Thoracic aorta (tissue), 2 donors: ENCODE measurements around the gene CMA1. TPM values are rescaled to one million over a fixed set of nuclear protein-coding genes. Genes with fewer than 3 reads are reported as not detected.
"Not testable (repeated sequence)": the region's sequence is repeated elsewhere in the genome, so short reads cannot be mapped to it uniquely, and the experiment has no call there.

Source experiments
- ATAC-seq: fragments of 150-250 bp; one replicate; pipeline ENCODE4 v1.8.0; 2017; ENCODE audit warnings: low read depth; ENCODE audit not compliant: insufficient number of reproducible peaks, low FRiP score
- DNase-seq: peaks from one replicate; pipeline ENCODE4 v3.0.0-alpha.2; 2020; ENCODE audit warnings: low spot score
- H3K27ac ChIP-seq, 2 donors: fragments of 200-600 bp; sonication (generic); 1 replicate in 1 of 2; 2 replicates in 1 of 2; pipeline ENCODE4 v1.5.1; 2016; ENCODE audit warnings: mild to moderate bottlenecking in 2 of 2, moderate library complexity in 2 of 2
- H3K27me3 ChIP-seq: fragments of 200-600 bp; sonication (generic); replicated peaks from 2 replicates; pipeline ENCODE4 v1.6.0; 2016; ENCODE audit warnings: mild to moderate bottlenecking; ENCODE audit not compliant: insufficient read depth
- H3K36me3 ChIP-seq: fragments of 200-600 bp; sonication (generic); one replicate; pipeline ENCODE4 v1.5.1; 2016
- H3K4me1 ChIP-seq, 2 donors: fragments of 200-600 bp; sonication (generic); 1 replicate in 1 of 2; 2 replicates in 1 of 2; pipeline versions ENCODE4 v1.5.1 to v1.6.0; 2016; ENCODE audit warnings: low read depth in 2 of 2, mild to moderate bottlenecking in 1 of 2; ENCODE audit not compliant: control insufficient read depth in 1 of 2
- H3K4me3 ChIP-seq: fragments of 200-600 bp; sonication (generic); 2 replicates; pipeline ENCODE4 v1.5.1; 2016; ENCODE audit warnings: mild to moderate bottlenecking
- H3K9me3 ChIP-seq: fragments of 200-600 bp; sonication (generic); 2 replicates; pipeline ENCODE4 v1.5.1; 2016
- total RNA-seq, 2 donors: library from RNA; depleted of rRNA; stranded (reverse); fragments of >200 nt; gene quantifications; one replicate each; pipeline versions ENCODE4 v1.1.0 to v1.2.3, GENCODE V29; 2016
- TF ChIP-seq, protein P1 (sequence below): fragments of 200-600 bp; sonication (generic); IDR thresholded peaks from one replicate; pipeline ENCODE4 v1.5.1; 2019; ENCODE audit warnings: antibody characterized with exemption

The CMA1 gene
- total RNA-seq, 2 donors from 2014 or later: not detected

DNA sequence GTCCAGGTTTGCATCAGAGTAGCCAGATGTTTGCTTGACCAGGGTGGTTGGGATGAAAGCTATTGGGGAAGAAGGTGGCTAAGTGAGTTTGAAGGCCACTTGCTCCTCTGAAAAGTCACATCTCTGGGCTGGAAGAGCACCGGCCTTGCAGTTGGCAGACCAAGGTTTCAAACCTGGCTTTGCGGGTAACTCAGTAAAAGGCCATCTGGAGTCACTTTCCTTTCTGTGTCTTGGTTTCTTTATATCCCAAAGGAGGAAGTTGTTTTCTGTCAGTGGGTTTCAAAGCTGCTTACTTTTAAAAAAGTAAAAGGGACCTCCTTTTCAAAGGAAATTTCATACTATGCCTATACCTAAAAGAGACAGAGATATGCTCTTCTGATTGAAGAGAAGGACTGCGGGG is 26.2 kb upstream of the CMA1 start:
- H3K9me3 ChIP-seq: no peaks in the 10 kb centered on the region
- no peak for ATAC-seq
- no peaks in the 10 kb centered on the region for H3K36me3 ChIP-seq
- H3K27me3 ChIP-seq: no peaks in the 10 kb centered on the region
- H3K4me3 ChIP-seq: no peak overlapping the region
- no peak overlapping the region for H3K27ac ChIP-seq
- DNase-seq: no peak
- TF ChIP-seq, protein P1, sequence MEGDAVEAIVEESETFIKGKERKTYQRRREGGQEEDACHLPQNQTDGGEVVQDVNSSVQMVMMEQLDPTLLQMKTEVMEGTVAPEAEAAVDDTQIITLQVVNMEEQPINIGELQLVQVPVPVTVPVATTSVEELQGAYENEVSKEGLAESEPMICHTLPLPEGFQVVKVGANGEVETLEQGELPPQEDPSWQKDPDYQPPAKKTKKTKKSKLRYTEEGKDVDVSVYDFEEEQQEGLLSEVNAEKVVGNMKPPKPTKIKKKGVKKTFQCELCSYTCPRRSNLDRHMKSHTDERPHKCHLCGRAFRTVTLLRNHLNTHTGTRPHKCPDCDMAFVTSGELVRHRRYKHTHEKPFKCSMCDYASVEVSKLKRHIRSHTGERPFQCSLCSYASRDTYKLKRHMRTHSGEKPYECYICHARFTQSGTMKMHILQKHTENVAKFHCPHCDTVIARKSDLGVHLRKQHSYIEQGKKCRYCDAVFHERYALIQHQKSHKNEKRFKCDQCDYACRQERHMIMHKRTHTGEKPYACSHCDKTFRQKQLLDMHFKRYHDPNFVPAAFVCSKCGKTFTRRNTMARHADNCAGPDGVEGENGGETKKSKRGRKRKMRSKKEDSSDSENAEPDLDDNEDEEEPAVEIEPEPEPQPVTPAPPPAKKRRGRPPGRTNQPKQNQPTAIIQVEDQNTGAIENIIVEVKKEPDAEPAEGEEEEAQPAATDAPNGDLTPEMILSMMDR: no peak
- H3K4me1 ChIP-seq: no peaks in the 10 kb centered on the region

DNA sequence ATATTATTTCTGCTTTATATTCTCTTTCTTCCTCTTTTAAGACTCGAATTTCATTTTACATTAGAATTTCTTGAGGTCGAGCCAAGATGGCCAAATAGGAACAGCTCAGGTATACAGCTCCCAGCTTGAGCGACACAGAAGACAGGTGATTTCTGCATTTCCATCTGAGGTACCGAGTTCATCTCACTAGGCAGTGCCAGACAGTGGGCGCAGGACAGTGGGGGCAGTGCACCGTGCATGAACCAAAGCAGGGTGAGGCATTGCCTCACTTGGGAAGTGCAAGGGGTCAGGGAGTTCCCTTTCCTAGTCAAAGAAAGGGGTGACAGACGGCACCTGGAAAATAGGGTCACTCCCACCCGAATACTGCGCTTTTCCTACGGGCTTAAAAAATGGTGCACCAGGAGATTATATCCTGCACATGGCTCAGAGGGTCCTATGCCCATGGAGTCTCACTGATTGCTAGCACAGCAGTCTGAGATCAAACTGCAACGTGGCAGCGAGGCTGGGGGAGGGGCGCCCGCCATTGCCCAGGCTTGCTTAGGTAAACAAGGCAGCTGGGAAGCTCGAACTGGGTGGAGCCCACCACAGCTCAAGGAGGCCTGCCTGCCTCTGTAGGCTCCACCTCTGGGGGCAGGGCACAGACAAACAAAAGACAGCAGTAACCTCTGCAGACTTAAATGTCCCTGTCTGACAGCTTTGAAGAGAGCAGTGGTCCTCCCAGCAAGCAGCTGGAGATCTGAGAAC is 18.0 kb upstream of the CMA1 start:
- DNase-seq, ATAC-seq: not testable (repeated sequence)

DNA sequence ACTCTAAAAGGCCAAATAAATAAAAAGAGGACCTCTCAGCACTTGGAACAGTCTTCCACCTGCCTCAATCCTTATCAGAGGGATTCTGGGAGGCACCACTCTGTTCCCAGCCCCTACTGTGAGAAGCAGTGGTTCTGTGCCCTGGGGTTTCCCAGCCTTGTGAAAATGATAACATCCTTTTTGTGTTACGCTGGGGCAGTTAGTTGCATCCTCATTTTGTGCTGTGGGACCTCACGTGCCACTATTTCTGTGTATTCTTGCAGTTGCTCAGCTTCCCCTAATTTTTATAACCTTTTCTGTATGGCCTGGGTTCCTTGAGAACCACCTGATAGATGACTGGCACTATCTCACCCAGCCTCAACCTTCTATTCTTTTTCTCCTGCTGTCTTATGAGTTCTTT is 10.8 kb upstream of the CMA1 start:
- TF ChIP-seq, protein P1: no peak
- no peaks in the 10 kb centered on the region for H3K4me1 ChIP-seq
- H3K27me3 ChIP-seq: no peaks in the 10 kb centered on the region
- ATAC-seq (no peak), DNase-seq (no peak)
- H3K4me3 ChIP-seq: no peak overlapping the region
- H3K36me3 ChIP-seq: no peaks in the 10 kb centered on the region
- H3K9me3 ChIP-seq: no peaks in the 10 kb centered on the region
- no peak overlapping the region for H3K27ac ChIP-seq

More for the DNA sequence above, 18.0 kb upstream of the CMA1 start:
- not testable (repeated sequence) for H3K4me3 ChIP-seq, H3K36me3 ChIP-seq, H3K27me3 ChIP-seq, H3K9me3 ChIP-seq, H3K27ac ChIP-seq, H3K4me1 ChIP-seq

DNA sequence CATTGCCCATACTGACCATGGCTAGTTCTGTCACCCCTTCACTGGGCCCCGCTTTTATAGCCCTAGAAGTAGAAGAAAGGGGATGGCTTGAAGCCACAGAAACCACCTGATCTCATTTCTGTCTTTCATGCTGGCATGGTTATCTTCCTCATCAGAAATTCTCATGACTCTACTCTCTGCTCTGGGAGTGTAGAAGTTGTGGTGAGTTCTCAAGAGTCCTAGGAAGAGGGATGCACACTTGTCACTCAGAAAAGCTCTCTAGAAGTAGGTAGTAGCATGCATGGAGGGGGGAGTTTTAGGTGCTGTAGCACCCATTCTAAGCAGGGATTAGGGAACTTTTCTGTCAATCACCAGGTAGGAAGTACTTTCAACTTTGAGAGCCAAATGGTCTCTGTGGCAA is 6.1 kb upstream of the CMA1 start:
- H3K27me3 ChIP-seq: no peaks in the 10 kb centered on the region
- H3K27ac ChIP-seq: no peak overlapping the region
- TF ChIP-seq, protein P1: no peak
- H3K36me3 ChIP-seq: no peaks in the 10 kb centered on the region
- H3K9me3 ChIP-seq: no peaks in the 10 kb centered on the region
- DNase-seq (no peak), ATAC-seq (no peak)
- H3K4me3 ChIP-seq: no peak overlapping the region
- H3K4me1 ChIP-seq: no peaks in the 10 kb centered on the region

DNA sequence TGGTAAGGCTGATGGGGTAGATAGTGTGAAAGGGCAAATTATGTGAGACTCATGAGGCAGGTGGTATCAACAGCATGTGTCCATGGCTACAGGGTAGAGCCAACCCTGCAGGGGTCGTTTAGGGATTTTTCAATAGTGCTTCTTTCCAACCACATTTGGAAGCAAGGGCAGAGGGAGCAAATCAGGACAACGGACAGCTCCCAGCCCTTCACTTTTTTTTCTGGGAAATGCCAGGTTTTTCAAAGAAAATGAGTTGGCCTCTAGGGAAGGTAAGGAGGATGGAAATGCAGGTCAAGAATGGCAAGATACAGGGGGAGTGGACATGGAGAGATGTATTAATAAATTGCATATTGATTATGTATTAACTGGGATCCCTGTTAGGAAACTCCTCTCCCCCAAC is 4.9 kb upstream of the CMA1 start:
- H3K4me3 ChIP-seq: no peak overlapping the region
- TF ChIP-seq, protein P1: no peak
- DNase-seq: no peak
- H3K4me1 ChIP-seq: no peaks in the 10 kb centered on the region
- H3K27me3 ChIP-seq: no peaks in the 10 kb centered on the region
- no peak overlapping the region for H3K27ac ChIP-seq
- no peaks in the 10 kb centered on the region for H3K36me3 ChIP-seq
- H3K9me3 ChIP-seq: no peaks in the 10 kb centered on the region
- ATAC-seq: no peak

DNA sequence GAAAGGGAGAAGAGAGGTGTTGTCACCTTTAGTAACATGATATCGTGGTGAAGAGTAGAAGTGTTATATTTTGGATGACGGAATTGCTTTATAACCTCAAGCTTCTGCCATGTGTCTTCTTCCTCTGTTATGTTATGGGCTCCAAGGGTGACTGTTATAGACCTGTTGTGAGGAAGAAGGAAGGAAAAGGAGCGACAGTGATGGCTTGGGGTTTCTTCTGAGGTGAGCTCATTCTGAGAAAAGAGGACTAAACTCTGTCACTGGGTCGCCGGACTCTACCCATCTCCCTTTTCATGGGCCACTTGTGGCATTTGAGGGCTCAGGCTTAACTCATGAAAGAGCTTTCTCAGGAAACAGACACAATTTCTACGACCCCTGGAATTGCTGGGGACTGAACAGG is 1.6 kb downstream of the CMA1 start:
- Histone ChIP-seq H3K4me3 (no peak overlapping the region), H3K27ac (no peak overlapping the region), H3K27me3 (no peaks in the 10 kb centered on the region), H3K4me1 (no peaks in the 10 kb centered on the region), H3K9me3 (no peaks in the 10 kb centered on the region), H3K36me3 (no peaks in the 10 kb centered on the region)
- DNase-seq (no peak), ATAC-seq (no peak)
- TF ChIP-seq, protein P1: no peak
